UCSD-AML1 (cell line): Measurements from ENCODE around the gene AEN.
"Not testable (repeated sequence)": the region's sequence is repeated elsewhere in the genome, so short reads cannot be mapped to it uniquely, and the experiment has no call there.

ENCODE experiments used
- DNase-seq: peaks from one replicate; lab custom pipeline; 2025; ENCODE audit not compliant: unreplicated experiment; lab: John Stamatoyannopoulos, UW

AEN gene

GRCh38 chr15:88630798-88631463, 9.8 kb downstream of the AEN start:
- DNase-seq = no peak

- DNase-seq = no peak
Measured at GRCh38 chr15:88631464-88632028, 10.4 kb downstream of the AEN start.

GRCh38 chr15:88632797-88633196, 11.7 kb downstream of the AEN start:
- not testable (repeated sequence) for DNase-seq

GRCh38 chr15:88634449-88634848, 13.3 kb downstream of the AEN start:
- DNase-seq = no peak

- no peak for DNase-seq
Measured at GRCh38 chr15:88635318-88635717, 14.2 kb downstream of the AEN start.

- no peak for DNase-seq
Measured at GRCh38 chr15:88636050-88636449, 14.9 kb downstream of the AEN start.

- no peak for DNase-seq
Measured at GRCh38 chr15:88636654-88637053, 15.5 kb downstream of the AEN start.

- no peak for DNase-seq
Measured at GRCh38 chr15:88637436-88637835, 16.3 kb downstream of the AEN start.

GRCh38 chr15:88637841-88638625, 16.9 kb downstream of the AEN start:
- no peak for DNase-seq

- peak; percentile 93 for DNase-seq
Measured at GRCh38 chr15:88638626-88639372, 17.7 kb downstream of the AEN start, which contains the start of gene ISG20. Gene ISG20 (plus strand): TSS chr15:88639016. CDS start chr15:88639367, 351 bp downstream.

- DNase-seq = no peak
Measured at GRCh38 chr15:88641959-88642452, 20.9 kb downstream of the AEN start.

- DNase-seq = not testable (repeated sequence)
Measured at GRCh38 chr15:88642514-88642913, 21.4 kb downstream of the AEN start.

- no peak for DNase-seq
Measured at GRCh38 chr15:88644741-88645140, 23.6 kb downstream of the AEN start.

GRCh38 chr15:88645171-88646087, 24.3 kb downstream of the AEN start:
- DNase-seq = no peak

GRCh38 chr15:88646088-88646405, 24.9 kb downstream of the AEN start:
- DNase-seq = no peak

GRCh38 chr15:88646951-88647350, 25.8 kb downstream of the AEN start:
- DNase-seq = no peak

- no peak for DNase-seq
Measured at GRCh38 chr15:88647351-88648105, 26.4 kb downstream of the AEN start.

- DNase-seq = no peak
Measured at GRCh38 chr15:88648357-88649214, 27.4 kb downstream of the AEN start.

GRCh38 chr15:88649286-88649733, 28.2 kb downstream of the AEN start:
- no peak for DNase-seq
